NT2/D1 (cell line): ENCODE measurements around the gene LCP2.

Experiments used
- YY1 ChIP-seq: IDR thresholded peaks from 2 replicates; pipeline ENCODE4 v1.6.1; 2011; ENCODE audit not compliant: insufficient read length, insufficient read depth
- ZNF274 ChIP-seq: IDR thresholded peaks from 2 replicates; pipeline ENCODE4 v1.6.1; 2011; ENCODE audit warnings: mild to moderate bottlenecking, low read depth, low read length

DNA sequence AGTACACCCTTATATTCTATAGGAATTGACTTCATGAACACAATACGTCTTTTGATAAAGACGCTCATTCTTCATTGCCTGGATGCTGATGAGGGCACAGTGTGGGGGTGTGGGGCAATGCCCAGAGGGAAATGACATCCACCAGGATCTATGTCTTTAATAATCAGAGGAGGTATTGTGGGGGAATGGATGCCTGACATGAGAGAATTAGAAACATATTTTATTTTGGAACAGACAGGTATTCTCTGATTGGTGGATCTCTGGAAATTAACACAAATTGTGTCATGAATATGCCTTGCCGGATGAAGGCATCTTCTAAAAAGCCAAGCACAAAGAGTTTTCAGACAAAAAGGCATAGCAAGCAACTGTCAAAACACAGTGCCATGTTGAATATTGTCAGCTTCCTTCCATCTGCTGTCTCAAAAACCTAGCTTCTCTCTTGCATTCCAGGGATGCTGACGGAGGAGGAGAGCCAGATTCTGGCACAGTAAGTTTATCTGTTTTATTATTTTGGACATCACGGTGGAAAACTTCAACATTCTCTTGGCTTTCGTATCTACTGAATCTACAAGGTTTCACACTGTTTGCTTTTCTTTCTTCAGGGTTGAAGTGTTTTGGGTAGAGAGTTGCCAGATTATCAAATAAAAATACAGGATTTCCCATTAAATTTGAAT is 68.7 kb downstream of the LCP2 start:
- TF ChIP-seq ZNF274: no peak
- TF ChIP-seq YY1: no peak
